ENCODE results near the gene PEX7. TPM values are rescaled to one million over a fixed set of nuclear protein-coding genes. Genes with fewer than 3 reads are reported as not detected.

Gene PEX7
- total and polyA plus RNA-seq, 10 of the 15 experiments (the other 5 are each of a cell fraction or from before 2014, with no cell fraction given) = 0.58 to 12.4 (median 8.8) TPM

DNA sequence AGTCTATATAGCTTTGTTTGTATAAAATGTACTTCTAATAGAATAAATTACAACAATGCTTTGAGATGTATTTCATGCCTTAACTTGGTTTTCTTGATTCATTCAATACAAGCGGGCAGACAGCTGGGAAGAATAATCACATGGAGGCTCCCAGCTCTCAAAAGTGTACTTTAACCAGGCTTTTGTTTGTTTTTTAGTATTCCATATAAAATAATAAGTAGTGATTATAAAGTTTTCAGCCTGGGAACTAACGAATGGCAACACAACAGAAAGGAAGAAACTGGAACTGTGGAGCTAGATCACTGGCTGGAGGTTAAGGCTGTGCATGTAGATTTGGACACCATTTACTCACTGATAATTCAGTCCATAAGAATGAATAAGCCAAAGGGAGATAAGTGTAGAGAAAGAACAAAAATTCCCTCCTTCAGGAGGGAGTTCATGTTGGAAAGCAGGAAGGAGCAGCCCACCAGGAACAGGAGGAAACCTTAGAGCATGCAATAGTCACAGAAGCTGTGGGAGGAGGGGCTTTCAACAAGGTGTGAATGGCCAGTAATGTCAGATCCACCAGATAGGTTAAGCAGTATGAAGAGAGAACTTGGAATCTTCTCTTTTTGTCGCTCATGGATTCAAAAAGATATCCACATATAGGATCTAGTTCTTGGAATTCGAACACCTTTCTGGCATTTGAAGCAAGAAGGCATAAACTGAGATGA is 58.5 kb downstream of the PEX7 start (continued):
- TF ChIP-seq, protein P1, sequence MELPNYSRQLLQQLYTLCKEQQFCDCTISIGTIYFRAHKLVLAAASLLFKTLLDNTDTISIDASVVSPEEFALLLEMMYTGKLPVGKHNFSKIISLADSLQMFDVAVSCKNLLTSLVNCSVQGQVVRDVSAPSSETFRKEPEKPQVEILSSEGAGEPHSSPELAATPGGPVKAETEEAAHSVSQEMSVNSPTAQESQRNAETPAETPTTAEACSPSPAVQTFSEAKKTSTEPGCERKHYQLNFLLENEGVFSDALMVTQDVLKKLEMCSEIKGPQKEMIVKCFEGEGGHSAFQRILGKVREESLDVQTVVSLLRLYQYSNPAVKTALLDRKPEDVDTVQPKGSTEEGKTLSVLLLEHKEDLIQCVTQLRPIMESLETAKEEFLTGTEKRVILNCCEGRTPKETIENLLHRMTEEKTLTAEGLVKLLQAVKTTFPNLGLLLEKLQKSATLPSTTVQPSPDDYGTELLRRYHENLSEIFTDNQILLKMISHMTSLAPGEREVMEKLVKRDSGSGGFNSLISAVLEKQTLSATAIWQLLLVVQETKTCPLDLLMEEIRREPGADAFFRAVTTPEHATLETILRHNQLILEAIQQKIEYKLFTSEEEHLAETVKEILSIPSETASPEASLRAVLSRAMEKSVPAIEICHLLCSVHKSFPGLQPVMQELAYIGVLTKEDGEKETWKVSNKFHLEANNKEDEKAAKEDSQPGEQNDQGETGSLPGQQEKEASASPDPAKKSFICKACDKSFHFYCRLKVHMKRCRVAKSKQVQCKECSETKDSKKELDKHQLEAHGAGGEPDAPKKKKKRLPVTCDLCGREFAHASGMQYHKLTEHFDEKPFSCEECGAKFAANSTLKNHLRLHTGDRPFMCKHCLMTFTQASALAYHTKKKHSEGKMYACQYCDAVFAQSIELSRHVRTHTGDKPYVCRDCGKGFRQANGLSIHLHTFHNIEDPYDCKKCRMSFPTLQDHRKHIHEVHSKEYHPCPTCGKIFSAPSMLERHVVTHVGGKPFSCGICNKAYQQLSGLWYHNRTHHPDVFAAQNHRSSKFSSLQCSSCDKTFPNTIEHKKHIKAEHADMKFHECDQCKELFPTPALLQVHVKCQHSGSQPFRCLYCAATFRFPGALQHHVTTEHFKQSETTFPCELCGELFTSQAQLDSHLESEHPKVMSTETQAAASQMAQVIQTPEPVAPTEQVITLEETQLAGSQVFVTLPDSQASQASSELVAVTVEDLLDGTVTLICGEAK (IDR thresholded peaks at IDR 0.05; ENCODE audit: borderline replicate concordance) = no peak

DNA sequence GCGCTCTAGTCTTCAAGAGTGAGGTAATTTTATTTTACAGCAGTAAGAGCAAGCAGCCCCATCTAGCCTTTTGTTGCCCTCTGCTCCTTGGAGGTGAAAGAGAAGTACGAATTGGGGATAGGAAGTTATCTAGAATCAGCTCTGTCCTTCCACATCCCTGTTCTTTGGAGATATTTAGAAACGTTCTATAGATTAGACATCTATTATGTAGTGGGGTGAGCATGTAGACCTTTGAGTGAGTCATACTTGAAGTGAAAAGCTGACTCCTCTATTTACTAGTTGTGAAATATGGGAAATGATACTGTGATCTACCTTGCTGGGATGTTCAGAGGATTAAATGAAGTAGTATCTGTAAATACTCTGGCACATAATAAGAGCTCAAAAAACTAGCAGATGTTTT is 63.7 kb downstream of the PEX7 start:
- ATAC-seq = no peak
- no peak for DNase-seq (ENCODE audit: low read depth, low spot score)
- WGBS (ENCODE audit: insufficient coverage, insufficient replicate concordance, low lambda C conversion rate, missing lambda C conversion rate) = 48% methylated on average over 3 of the region's 3 CpGs
- ChIA-PET POLR2A (no interaction called here), CTCF (interaction anchor here (1.0 to 2.6 kb wide), 3 partner anchors 10 to 63 kb away, joined by 3 to 6 read pairs (median 4); no protein-coding TSS in a partner anchor), RAD21 (ENCODE audit: unreplicated experiment) (interaction anchor here (0.9 to 1.0 kb wide), 2 partner anchors 32 to 242 kb away, joined by 3 read pairs; no protein-coding TSS in a partner anchor), SMC1A (ENCODE audit: uncharacterized antibody, unreplicated experiment) (interaction anchor here (0.9 to 1.6 kb wide), 3 partner anchors 10 to 324 kb away, joined by 3 read pairs; no protein-coding TSS in a partner anchor)
- no peak overlapping the region for H3K9ac ChIP-seq (ENCODE audit: control insufficient read depth, insufficient read depth, low read length)
- H3K36me3 ChIP-seq (ENCODE audit: control insufficient read depth in 2 of 2, insufficient read depth in 2 of 2, low read length in 1 of 2) = no peaks in the 10 kb centered on the region
- H3K4me3 ChIP-seq = no peak overlapping the region
- no peak overlapping the region for H3K27ac ChIP-seq (ENCODE audit: control insufficient read depth, insufficient read depth)
- no peak overlapping the region for H2AFZ ChIP-seq (ENCODE audit: control insufficient read depth, low read depth, low read length)
- H3K27me3 ChIP-seq (replicated peaks in 1 of 2; ENCODE audit: control insufficient read depth in 2 of 2, insufficient read depth in 2 of 2, low read length in 1 of 2) = no peaks in the 10 kb centered on the region
- in situ Hi-C loops (cut with MboI) = no loop called here
- no peaks in the 10 kb centered on the region for H3K79me2 ChIP-seq (ENCODE audit: control insufficient read depth, insufficient read depth, low read length)
- no peaks in the 10 kb centered on the region for H4K20me1 ChIP-seq (ENCODE audit: control insufficient read depth, insufficient read depth)
- intact Hi-C loops (cut with micrococcal nuclease; ENCODE audit: unreplicated experiment) = no loop called here
- BruUV-seq (replicated peaks) = no TSS peak
- no peak overlapping the region for H3K4me2 ChIP-seq (ENCODE audit: control insufficient read depth, insufficient read depth)
- no peak for FAIRE-seq
- no peaks in the 10 kb centered on the region for H3K9me3 ChIP-seq (replicated peaks; ENCODE audit: control insufficient read depth, insufficient read depth, low read length)
- no peak for TF ChIP-seq GABPA (IDR thresholded peaks at IDR 0.05; ENCODE audit: low read depth)
- TF ChIP-seq, protein P2, sequence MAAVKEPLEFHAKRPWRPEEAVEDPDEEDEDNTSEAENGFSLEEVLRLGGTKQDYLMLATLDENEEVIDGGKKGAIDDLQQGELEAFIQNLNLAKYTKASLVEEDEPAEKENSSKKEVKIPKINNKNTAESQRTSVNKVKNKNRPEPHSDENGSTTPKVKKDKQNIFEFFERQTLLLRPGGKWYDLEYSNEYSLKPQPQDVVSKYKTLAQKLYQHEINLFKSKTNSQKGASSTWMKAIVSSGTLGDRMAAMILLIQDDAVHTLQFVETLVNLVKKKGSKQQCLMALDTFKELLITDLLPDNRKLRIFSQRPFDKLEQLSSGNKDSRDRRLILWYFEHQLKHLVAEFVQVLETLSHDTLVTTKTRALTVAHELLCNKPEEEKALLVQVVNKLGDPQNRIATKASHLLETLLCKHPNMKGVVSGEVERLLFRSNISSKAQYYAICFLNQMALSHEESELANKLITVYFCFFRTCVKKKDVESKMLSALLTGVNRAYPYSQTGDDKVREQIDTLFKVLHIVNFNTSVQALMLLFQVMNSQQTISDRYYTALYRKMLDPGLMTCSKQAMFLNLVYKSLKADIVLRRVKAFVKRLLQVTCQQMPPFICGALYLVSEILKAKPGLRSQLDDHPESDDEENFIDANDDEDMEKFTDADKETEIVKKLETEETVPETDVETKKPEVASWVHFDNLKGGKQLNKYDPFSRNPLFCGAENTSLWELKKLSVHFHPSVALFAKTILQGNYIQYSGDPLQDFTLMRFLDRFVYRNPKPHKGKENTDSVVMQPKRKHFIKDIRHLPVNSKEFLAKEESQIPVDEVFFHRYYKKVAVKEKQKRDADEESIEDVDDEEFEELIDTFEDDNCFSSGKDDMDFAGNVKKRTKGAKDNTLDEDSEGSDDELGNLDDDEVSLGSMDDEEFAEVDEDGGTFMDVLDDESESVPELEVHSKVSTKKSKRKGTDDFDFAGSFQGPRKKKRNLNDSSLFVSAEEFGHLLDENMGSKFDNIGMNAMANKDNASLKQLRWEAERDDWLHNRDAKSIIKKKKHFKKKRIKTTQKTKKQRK (IDR thresholded peaks at IDR 0.05; ENCODE audit: low read depth, low read length) = no peak
- TF ChIP-seq EZH2 (IDR thresholded peaks at IDR 0.05; ENCODE audit: borderline replicate concordance, control insufficient read depth, low read depth, low read length) = no peak
- no peak for TF ChIP-seq POU2F2 (IDR thresholded peaks at IDR 0.05; ENCODE audit: borderline replicate concordance, low read depth, low read length)
- TF ChIP-seq, protein P3, sequence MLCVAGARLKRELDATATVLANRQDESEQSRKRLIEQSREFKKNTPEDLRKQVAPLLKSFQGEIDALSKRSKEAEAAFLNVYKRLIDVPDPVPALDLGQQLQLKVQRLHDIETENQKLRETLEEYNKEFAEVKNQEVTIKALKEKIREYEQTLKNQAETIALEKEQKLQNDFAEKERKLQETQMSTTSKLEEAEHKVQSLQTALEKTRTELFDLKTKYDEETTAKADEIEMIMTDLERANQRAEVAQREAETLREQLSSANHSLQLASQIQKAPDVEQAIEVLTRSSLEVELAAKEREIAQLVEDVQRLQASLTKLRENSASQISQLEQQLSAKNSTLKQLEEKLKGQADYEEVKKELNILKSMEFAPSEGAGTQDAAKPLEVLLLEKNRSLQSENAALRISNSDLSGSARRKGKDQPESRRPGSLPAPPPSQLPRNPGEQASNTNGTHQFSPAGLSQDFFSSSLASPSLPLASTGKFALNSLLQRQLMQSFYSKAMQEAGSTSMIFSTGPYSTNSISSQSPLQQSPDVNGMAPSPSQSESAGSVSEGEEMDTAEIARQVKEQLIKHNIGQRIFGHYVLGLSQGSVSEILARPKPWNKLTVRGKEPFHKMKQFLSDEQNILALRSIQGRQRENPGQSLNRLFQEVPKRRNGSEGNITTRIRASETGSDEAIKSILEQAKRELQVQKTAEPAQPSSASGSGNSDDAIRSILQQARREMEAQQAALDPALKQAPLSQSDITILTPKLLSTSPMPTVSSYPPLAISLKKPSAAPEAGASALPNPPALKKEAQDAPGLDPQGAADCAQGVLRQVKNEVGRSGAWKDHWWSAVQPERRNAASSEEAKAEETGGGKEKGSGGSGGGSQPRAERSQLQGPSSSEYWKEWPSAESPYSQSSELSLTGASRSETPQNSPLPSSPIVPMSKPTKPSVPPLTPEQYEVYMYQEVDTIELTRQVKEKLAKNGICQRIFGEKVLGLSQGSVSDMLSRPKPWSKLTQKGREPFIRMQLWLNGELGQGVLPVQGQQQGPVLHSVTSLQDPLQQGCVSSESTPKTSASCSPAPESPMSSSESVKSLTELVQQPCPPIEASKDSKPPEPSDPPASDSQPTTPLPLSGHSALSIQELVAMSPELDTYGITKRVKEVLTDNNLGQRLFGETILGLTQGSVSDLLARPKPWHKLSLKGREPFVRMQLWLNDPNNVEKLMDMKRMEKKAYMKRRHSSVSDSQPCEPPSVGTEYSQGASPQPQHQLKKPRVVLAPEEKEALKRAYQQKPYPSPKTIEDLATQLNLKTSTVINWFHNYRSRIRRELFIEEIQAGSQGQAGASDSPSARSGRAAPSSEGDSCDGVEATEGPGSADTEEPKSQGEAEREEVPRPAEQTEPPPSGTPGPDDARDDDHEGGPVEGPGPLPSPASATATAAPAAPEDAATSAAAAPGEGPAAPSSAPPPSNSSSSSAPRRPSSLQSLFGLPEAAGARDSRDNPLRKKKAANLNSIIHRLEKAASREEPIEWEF (IDR thresholded peaks at IDR 0.05; ENCODE audit: insufficient replicate concordance, low read depth, low read length) = no peak
- TF ChIP-seq FOXM1 (IDR thresholded peaks at IDR 0.05; ENCODE audit: low read depth, low read length) = no peak
- peaks cover 3% of the 10 kb centered on the region; the same call in 1 of the 2 replicates for H3K4me1 ChIP-seq (ENCODE audit: control insufficient read depth, insufficient read depth, low read length)
